ENCODE measurements around the gene N4BP2L1. TPM values are rescaled to one million over a fixed set of nuclear protein-coding genes. Genes with fewer than 3 reads are reported as not detected.
"Not testable (repeated sequence)": the region's sequence is repeated elsewhere in the genome, so short reads cannot be mapped to it uniquely, and the experiment has no call there.

The N4BP2L1 gene
- total RNA-seq, 1 donor from 2014 or later: 1.2 TPM

GRCh38 chr13:32362574-32362973 is 65.4 kb downstream of the N4BP2L1 start:
- no peaks in the 10 kb centered on the region for H3F3A ChIP-seq (ENCODE audit: low read depth)
- peaks cover 20% of the 10 kb centered on the region for H3K36me3 ChIP-seq
- no peak overlapping the region for H3K4me3 ChIP-seq
- H4K20me1 ChIP-seq (ENCODE audit: low read depth): no peaks in the 10 kb centered on the region
- Mint-ChIP-seq H3K27ac (no peak overlapping the region), H3K9me3 (no peaks in the 10 kb centered on the region), H3K4me1 (no peaks in the 10 kb centered on the region), H3K4me3 (no peak overlapping the region), H3K27me3 (ENCODE audit: insufficient read depth, low read depth) (no peaks in the 10 kb centered on the region), H3K36me3 (peaks cover 14% of the 10 kb centered on the region)
- no peaks in the 10 kb centered on the region for H3K27me3 ChIP-seq
- H2AFZ ChIP-seq (replicated peaks): no peak overlapping the region
- no peaks in the 10 kb centered on the region for H3K79me2 ChIP-seq (ENCODE audit: low read depth)
- no peak for DNase-seq (ENCODE audit: low spot score)
- no peak overlapping the region for H3K9ac ChIP-seq
- H3K27ac ChIP-seq: no peak overlapping the region
- no peak overlapping the region for H3K4me2 ChIP-seq
- no peaks in the 10 kb centered on the region for H3K9me3 ChIP-seq (ENCODE audit: low read depth)
- H3K4me1 ChIP-seq: no peaks in the 10 kb centered on the region
- TF ChIP-seq EZH2phosphoT487 (IDR thresholded peaks at IDR 0.05) (no peak), EZH2 (IDR thresholded peaks at IDR 0.05) (no peak)
- TF ChIP-seq, protein P1, sequence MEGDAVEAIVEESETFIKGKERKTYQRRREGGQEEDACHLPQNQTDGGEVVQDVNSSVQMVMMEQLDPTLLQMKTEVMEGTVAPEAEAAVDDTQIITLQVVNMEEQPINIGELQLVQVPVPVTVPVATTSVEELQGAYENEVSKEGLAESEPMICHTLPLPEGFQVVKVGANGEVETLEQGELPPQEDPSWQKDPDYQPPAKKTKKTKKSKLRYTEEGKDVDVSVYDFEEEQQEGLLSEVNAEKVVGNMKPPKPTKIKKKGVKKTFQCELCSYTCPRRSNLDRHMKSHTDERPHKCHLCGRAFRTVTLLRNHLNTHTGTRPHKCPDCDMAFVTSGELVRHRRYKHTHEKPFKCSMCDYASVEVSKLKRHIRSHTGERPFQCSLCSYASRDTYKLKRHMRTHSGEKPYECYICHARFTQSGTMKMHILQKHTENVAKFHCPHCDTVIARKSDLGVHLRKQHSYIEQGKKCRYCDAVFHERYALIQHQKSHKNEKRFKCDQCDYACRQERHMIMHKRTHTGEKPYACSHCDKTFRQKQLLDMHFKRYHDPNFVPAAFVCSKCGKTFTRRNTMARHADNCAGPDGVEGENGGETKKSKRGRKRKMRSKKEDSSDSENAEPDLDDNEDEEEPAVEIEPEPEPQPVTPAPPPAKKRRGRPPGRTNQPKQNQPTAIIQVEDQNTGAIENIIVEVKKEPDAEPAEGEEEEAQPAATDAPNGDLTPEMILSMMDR (IDR thresholded peaks at IDR 0.05): no peak

- not testable (repeated sequence) for H4K20me1 ChIP-seq (ENCODE audit: low read depth); H3K27ac Mint-ChIP-seq; H3K36me3 ChIP-seq; H3K9ac ChIP-seq; H2AFZ ChIP-seq (replicated peaks); H3K9me3 Mint-ChIP-seq; H3F3A ChIP-seq (ENCODE audit: low read depth); H3K9me3 ChIP-seq (ENCODE audit: low read depth); H3K27ac ChIP-seq; H3K4me1 Mint-ChIP-seq; H3K27me3 Mint-ChIP-seq (ENCODE audit: insufficient read depth, low read depth); DNase-seq (ENCODE audit: low spot score); H3K4me2 ChIP-seq; H3K4me1 ChIP-seq; H3K4me3 ChIP-seq; H3K27me3 ChIP-seq; H3K79me2 ChIP-seq (ENCODE audit: low read depth); H3K4me3 Mint-ChIP-seq
- H3K36me3 Mint-ChIP-seq: peaks cover 15% of the 10 kb centered on the region
Observed at GRCh38 chr13:32355935-32356334, 72.0 kb downstream of the N4BP2L1 start.

DNA sequence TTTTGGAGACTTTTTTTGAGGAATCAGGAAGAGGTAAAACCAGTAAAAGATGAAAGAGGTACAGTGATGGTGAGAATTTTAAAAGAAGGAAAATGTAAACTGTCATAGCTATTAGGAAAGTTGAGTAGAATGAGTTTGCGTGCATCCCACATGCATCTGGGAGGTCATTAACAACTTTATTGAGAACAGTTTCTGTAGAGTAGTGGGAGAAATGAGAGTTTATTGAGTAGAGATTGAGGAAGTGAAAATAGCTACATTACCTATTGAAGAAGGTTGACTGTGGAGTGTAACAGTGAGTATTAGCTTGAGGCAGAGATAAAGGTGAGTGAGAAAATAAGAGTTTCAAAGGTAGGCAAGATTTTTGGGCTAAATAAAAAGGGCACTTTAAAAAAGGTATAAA is 73.9 kb downstream of the N4BP2L1 start:
- Mint-ChIP-seq H3K4me3 (no peak overlapping the region), H3K4me1 (no peaks in the 10 kb centered on the region), H3K27me3 (ENCODE audit: insufficient read depth, low read depth) (no peaks in the 10 kb centered on the region), H3K36me3 (peaks cover 18% of the 10 kb centered on the region), H3K9me3 (no peaks in the 10 kb centered on the region), H3K27ac (no peak overlapping the region)
- no peak overlapping the region for H3K27ac ChIP-seq
- H3K4me1 ChIP-seq: no peaks in the 10 kb centered on the region
- no peak for DNase-seq (ENCODE audit: low spot score)
- no peaks in the 10 kb centered on the region for H3K9me3 ChIP-seq (ENCODE audit: low read depth)
- H3K4me3 ChIP-seq: no peak overlapping the region
- TF ChIP-seq, protein P1 (IDR thresholded peaks at IDR 0.05): no peak
- TF ChIP-seq EZH2 (IDR thresholded peaks at IDR 0.05): no peak
- no peak for TF ChIP-seq EZH2phosphoT487 (IDR thresholded peaks at IDR 0.05)
- no peaks in the 10 kb centered on the region for H3K27me3 ChIP-seq
- H4K20me1 ChIP-seq (ENCODE audit: low read depth): no peaks in the 10 kb centered on the region
- H3K79me2 ChIP-seq (ENCODE audit: low read depth): no peaks in the 10 kb centered on the region
- no peak overlapping the region for H2AFZ ChIP-seq (replicated peaks)
- H3F3A ChIP-seq (ENCODE audit: low read depth): no peaks in the 10 kb centered on the region
- no peak overlapping the region for H3K4me2 ChIP-seq
- H3K36me3 ChIP-seq: peaks cover 8% of the 10 kb centered on the region
- no peak overlapping the region for H3K9ac ChIP-seq

- not testable (repeated sequence) for H3K27me3 ChIP-seq; H3K79me2 ChIP-seq (ENCODE audit: low read depth); H3K4me3 ChIP-seq; H3K9ac ChIP-seq; H3K4me2 ChIP-seq; H3K27me3 Mint-ChIP-seq (ENCODE audit: insufficient read depth, low read depth); H4K20me1 ChIP-seq (ENCODE audit: low read depth); H2AFZ ChIP-seq (replicated peaks); DNase-seq (ENCODE audit: low spot score); H3K4me3 Mint-ChIP-seq; H3K4me1 Mint-ChIP-seq; H3K27ac Mint-ChIP-seq; H3K9me3 Mint-ChIP-seq; H3K27ac ChIP-seq; H3F3A ChIP-seq (ENCODE audit: low read depth); H3K9me3 ChIP-seq (ENCODE audit: low read depth); H3K4me1 ChIP-seq; H3K36me3 ChIP-seq
- H3K36me3 Mint-ChIP-seq: peaks cover 22% of the 10 kb centered on the region
Observed at GRCh38 chr13:32350839-32351441, 77.0 kb downstream of the N4BP2L1 start.

Small RNAs within 50 kb of the gene (small RNA-seq; reads per million reads assigned to genes)
- not detected for gene RF00190

Other genes starting within 250 kb of the N4BP2L1 start
- 2.2 TPM in 1 of 2 replicates, not detected in the other for gene ZAR1L, start 112.8 kb downstream of the N4BP2L1 start, total RNA-seq (ENCODE audit: low replicate concordance)
- 27.0 and 38.7 TPM in 2 replicates for gene BRCA2, start 112.6 kb downstream of the N4BP2L1 start, total RNA-seq (ENCODE audit: low replicate concordance)
- 86.2 and 153 TPM in 2 replicates for gene N4BP2L2, start 110.7 kb upstream of the N4BP2L1 start, total RNA-seq (ENCODE audit: low replicate concordance)
- gene PDS5B, start 158.3 kb upstream of the N4BP2L1 start, total RNA-seq (ENCODE audit: low replicate concordance): 34.6 and 55.9 TPM in 2 replicates

All from neural progenitor cell (in vitro differentiated cells).